K562 (cell line): Measurements from ENCODE around the gene LRRK1. TPM values are rescaled to one million over a fixed set of nuclear protein-coding genes. Genes with fewer than 3 reads are reported as not detected.

ENCODE experiments used
- ATAC-seq: fragments of 200-7000 bp; cut with Tn5 transposase; 3 replicates; pipeline ENCODE4 v1.9.1; 2020; ENCODE audit warnings: moderate library complexity
- BruUV-seq: library from RNA; stranded (reverse); fragments of 400-500 nt; replicated peaks from 2 replicates; lab custom pipeline; 2021; lab: Mats Ljungman, UMichigan
- CTCF ChIA-PET: fragments of 300-600 bp; formaldehyde crosslinking; extraction: SDS; loops from one replicate; lab custom pipeline; 2021; ENCODE audit warnings: low intra/inter-chr PET ratio; lab: Yijun Ruan, JAX
- POLR2A ChIA-PET: fragments of 300-600, 350-650 bp; sonication (Branson Sonifier 250); formaldehyde crosslinking; extraction: SDS; loops from one replicate; lab custom pipeline; 2021; ENCODE audit warnings: antibody characterized with exemption, inconsistent platforms; lab: Yijun Ruan, JAX
- DNase-seq, 4 experiments: peaks; one replicate each; pipeline versions ENCODE4 v3.0.0 to v3.0.0-alpha.2; 2011 to 2018; ENCODE audit warnings: low spot score in 3 of 4, mixed read lengths in 3 of 4; ENCODE audit errors: extremely low read depth in 1 of 4
- FAIRE-seq: peaks from 2 replicates; lab custom pipeline; 2011; peaks lifted over from hg19 to GRCh38; lab: Jason Lieb, UNC
- H2AFZ ChIP-seq: 2 replicates; pipeline ENCODE4 v1.6.0; 2011; ENCODE audit warnings: low read depth, low read length, control low read depth, inconsistent platforms
- H3K27ac ChIP-seq: fragments of 200-600 bp; 3 replicates; pipeline ENCODE4 v1.8.0; 2011; ENCODE audit warnings: low read depth, mild to moderate bottlenecking, control low read depth, inconsistent platforms, low read length, moderate library complexity, mixed read lengths; ENCODE audit errors: extremely low read depth
- H3K27me3 ChIP-seq, 2 experiments: fragments of 300-600 bp in 1 of 2; 2 replicates in 1 of 2; 3 replicates in 1 of 2; pipeline versions ENCODE4 v1.6.0 to v1.8.0; 2011; ENCODE audit warnings: inconsistent platforms in 2 of 2, low read length in 2 of 2, mild to moderate bottlenecking in 1 of 2, mixed read lengths in 1 of 2, moderate library complexity in 1 of 2; ENCODE audit not compliant: control insufficient read depth in 2 of 2, insufficient read depth in 2 of 2
- H3K36me3 ChIP-seq: fragments of 300-600 bp; 3 replicates; pipeline ENCODE4 v1.8.0; 2011; ENCODE audit warnings: mild to moderate bottlenecking, low read length, inconsistent platforms; ENCODE audit not compliant: control insufficient read depth, insufficient read depth
- H3K4me1 ChIP-seq, 2 experiments: fragments of 200-600 bp in 1 of 2; replicated peaks in 1 of 2; 2 replicates in 1 of 2; 3 replicates in 1 of 2; pipeline versions ENCODE4 v1.5.1 to v1.8.0; 2011; ENCODE audit warnings: inconsistent platforms in 2 of 2, low read length in 2 of 2, mild to moderate bottlenecking in 1 of 2, mixed read lengths in 1 of 2, moderate library complexity in 1 of 2; ENCODE audit not compliant: control insufficient read depth in 2 of 2, insufficient read depth in 2 of 2
- H3K4me2 ChIP-seq: 2 replicates; pipeline ENCODE4 v1.6.1; 2011; ENCODE audit warnings: low read length, control low read depth, inconsistent platforms, mixed read lengths; ENCODE audit not compliant: insufficient read depth
- H3K4me3 ChIP-seq: fragments of 200-600 bp; sonication (generic), shearing (Covaris generic); 2 replicates; pipeline ENCODE4 v1.5.1; 2016; ENCODE audit warnings: control low read depth, inconsistent platforms
- H3K79me2 ChIP-seq: fragments of 200-600 bp; 3 replicates; pipeline ENCODE4 v1.8.0; 2011; ENCODE audit warnings: low read length, inconsistent platforms; ENCODE audit not compliant: control insufficient read depth, insufficient read depth
- H3K9ac ChIP-seq, 2 experiments: 2 replicates each; pipeline versions ENCODE4 v1.6.0 to v1.6.1; 2011; ENCODE audit warnings: low read depth in 2 of 2, low read length in 2 of 2, control low read depth in 1 of 2, inconsistent platforms in 1 of 2, mild to moderate bottlenecking in 1 of 2, mixed read lengths in 1 of 2; ENCODE audit not compliant: insufficient read depth in 1 of 2
- H3K9me1 ChIP-seq: one replicate; pipeline ENCODE4 v1.6.0; 2011; ENCODE audit warnings: inconsistent platforms, mild to moderate bottlenecking, low read length, moderate library complexity; ENCODE audit not compliant: control insufficient read depth, insufficient read depth
- H3K9me3 ChIP-seq: replicated peaks from 2 replicates; pipeline ENCODE4 v1.5.1; 2011; ENCODE audit warnings: low read depth, low read length, inconsistent platforms; ENCODE audit not compliant: control insufficient read depth, insufficient read depth
- H4K20me1 ChIP-seq: replicated peaks from 2 replicates; pipeline ENCODE4 v1.6.1; 2011; ENCODE audit warnings: low read length, inconsistent platforms, mixed read lengths; ENCODE audit not compliant: control insufficient read depth, insufficient read depth
- FIP1L1 ChIP-seq: fragments of 200-400 bp; formaldehyde crosslinking; IDR thresholded peaks from 2 replicates; pipeline ENCODE4 v1.6.1; 2018; ENCODE audit warnings: mild to moderate bottlenecking, low read depth, low read length; ENCODE audit not compliant: poor library complexity, severe bottlenecking
- FOXP1 ChIP-seq: sonication (generic); formaldehyde crosslinking; IDR thresholded peaks from 2 replicates; pipeline ENCODE4 v1.8.0; 2022; ENCODE audit warnings: mild to moderate bottlenecking, missing genetic modification reagents
- HBP1 ChIP-seq: fragments of 450-650 bp; formaldehyde crosslinking; IDR thresholded peaks from 2 replicates; pipeline ENCODE4 v1.4.0; 2022; ENCODE audit warnings: missing genetic modification characterization
- SAFB2 ChIP-seq: fragments of 200-400 bp; formaldehyde crosslinking; IDR thresholded peaks from 2 replicates; pipeline ENCODE4 v1.6.1; 2018; ENCODE audit warnings: borderline replicate concordance, low read length, low read depth, moderate library complexity; ENCODE audit not compliant: severe bottlenecking
- TCF15 ChIP-seq: fragments of 250-450 bp; sonication (Bioruptor Pico); IDR thresholded peaks from 2 replicates; pipeline ENCODE4 v1.8.0; 2022; ENCODE audit warnings: moderate library complexity, mild to moderate bottlenecking, inconsistent platforms
- ZNF395 ChIP-seq: fragments of 200-800 bp; sonication (Bioruptor generic); IDR thresholded peaks from 2 replicates; pipeline ENCODE4 v1.6.1; 2017; ENCODE audit warnings: missing genetic modification characterization, missing compliant biosample characterization
- WGBS: fragments of 100-300 bp; shearing (Covaris generic); methylation state at CpG from one replicate; pipeline ENCODE4 v1.1.6; 2016; ENCODE audit warnings: low coverage, mixed read lengths; ENCODE audit not compliant: insufficient coverage; ENCODE audit errors: missing lambda C conversion rate; 5-methylcytosine and 5-hydroxymethylcytosine counted together
- in situ Hi-C: fragments of 300-500 bp; cut with MboI; formaldehyde crosslinking; loops from 4 replicates; pipeline ENCODE4 v1.15.0; 2018; ENCODE audit warnings: inconsistent platforms, mixed read lengths
- intact Hi-C: fragments of 100-400 bp; cut with micrococcal nuclease; formaldehyde crosslinking; loops from 2 replicates; pipeline ENCODE4 v1.14.2; 2022
- polyA plus RNA-seq, 8 experiments: library from polyadenylated mRNA; depleted of rRNA in 4 of 8; stranded (reverse) in 5 of 8; unstranded in 3 of 8; fragments of >200 nt; fragmentation: Nextera tagmentation in 2 of 8; fragmentation: Illumina TruSeq in 1 of 8; extraction: Ambion mirVana in 2 of 8; extraction: Trizol in 1 of 8; gene quantifications; 2 replicates each; pipeline versions ENCODE4 v1.2.1 to v1.2.3, GENCODE V29; 2011 to 2014; ENCODE audit warnings: inconsistent platforms in 1 of 8, missing spikeins in 1 of 8
- total RNA-seq, 7 experiments: library from RNA; depleted of rRNA in 6 of 7; stranded (reverse); fragments of >200 nt in 6 of 7; fragmentation: Illumina TruSeq in 2 of 7; extraction: Trizol in 2 of 7; gene quantifications; 2 replicates each; pipeline versions ENCODE4 v1.2.1 to v1.2.3, GENCODE V29; 2011 to 2021; ENCODE audit warnings: low replicate concordance in 1 of 7
- TF ChIP-seq, protein P1 (sequence below): fragments of 450-650 bp; formaldehyde crosslinking; IDR thresholded peaks from 2 replicates; pipeline ENCODE4 v1.4.0; 2020; ENCODE audit warnings: mild to moderate bottlenecking, mixed read lengths
- TF ChIP-seq, protein P2 (sequence below): sonication (generic); formaldehyde crosslinking; IDR thresholded peaks from 2 replicates; pipeline ENCODE4 v1.8.0; 2023; ENCODE audit warnings: missing genetic modification reagents, mild to moderate bottlenecking, borderline replicate concordance

LRRK1 gene
- total and polyA plus RNA-seq, 9 of the 15 experiments (the other 6 are each of a cell fraction or from before 2014, with no cell fraction given), result 0.01 to 1.5 (median 0.11) TPM

- Histone ChIP-seq H3K4me1 (no peaks in the 10 kb centered on the region; a peak in 1 of 5 replicates), H3K27ac (no peak overlapping the region), H3K36me3 (no peaks in the 10 kb centered on the region), H4K20me1 (0 out of 2 replicates have a peak, but pooled peaks cover 4% of the 10 kb centered on the region), H3K27me3 (peaks cover 17 to 27% of the 10 kb centered on the region in 2 experiments; a peak in 4 of 5 replicates), H3K79me2 (no peaks in the 10 kb centered on the region), H3K9me3 (no peaks in the 10 kb centered on the region), H3K9ac (no peak overlapping the region), H3K4me2 (no peak overlapping the region), H3K4me3 (no peak overlapping the region), H3K9me1 (no peaks in the 10 kb centered on the region), H2AFZ (no peak overlapping the region)
- ATAC-seq (no peak), FAIRE-seq (no peak), DNase-seq (no peak)
- ChIA-PET CTCF (interaction anchor here (0.6 kb wide), 1 partner anchor 197 kb away, joined by 3 read pairs; no protein-coding TSS in a partner anchor), POLR2A (interaction anchor here (1.0 kb wide), 1 partner anchor 10 kb away, joined by 3 read pairs; no protein-coding TSS in a partner anchor)
- intact Hi-C loops, result no loop called here
- no TSS peak for BruUV-seq
- in situ Hi-C loops, result loop anchor here (5.0 kb wide), 1 partner anchor 62 kb away; no protein-coding TSS in a partner anchor
- under 1% methylated on average over 6 of the region's 6 CpGs for WGBS
- TF ChIP-seq SAFB2 (no peak), ZNF395 (CRISPR knock-in tag) (no peak), HBP1 (no peak), FOXP1 (no peak), TCF15 (no peak), FIP1L1 (no peak)
- TF ChIP-seq, protein P1, sequence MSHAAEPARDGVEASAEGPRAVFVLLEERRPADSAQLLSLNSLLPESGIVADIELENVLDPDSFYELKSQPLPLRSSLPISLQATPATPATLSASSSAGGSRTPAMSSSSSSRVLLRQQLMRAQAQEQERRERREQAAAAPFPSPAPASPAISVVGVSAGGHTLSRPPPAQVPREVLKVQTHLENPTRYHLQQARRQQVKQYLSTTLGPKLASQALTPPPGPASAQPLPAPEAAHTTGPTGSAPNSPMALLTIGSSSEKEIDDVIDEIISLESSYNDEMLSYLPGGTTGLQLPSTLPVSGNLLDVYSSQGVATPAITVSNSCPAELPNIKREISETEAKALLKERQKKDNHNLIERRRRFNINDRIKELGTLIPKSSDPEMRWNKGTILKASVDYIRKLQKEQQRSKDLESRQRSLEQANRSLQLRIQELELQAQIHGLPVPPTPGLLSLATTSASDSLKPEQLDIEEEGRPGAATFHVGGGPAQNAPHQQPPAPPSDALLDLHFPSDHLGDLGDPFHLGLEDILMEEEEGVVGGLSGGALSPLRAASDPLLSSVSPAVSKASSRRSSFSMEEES (CRISPR knock-in tag), result no peak
- TF ChIP-seq, protein P2, sequence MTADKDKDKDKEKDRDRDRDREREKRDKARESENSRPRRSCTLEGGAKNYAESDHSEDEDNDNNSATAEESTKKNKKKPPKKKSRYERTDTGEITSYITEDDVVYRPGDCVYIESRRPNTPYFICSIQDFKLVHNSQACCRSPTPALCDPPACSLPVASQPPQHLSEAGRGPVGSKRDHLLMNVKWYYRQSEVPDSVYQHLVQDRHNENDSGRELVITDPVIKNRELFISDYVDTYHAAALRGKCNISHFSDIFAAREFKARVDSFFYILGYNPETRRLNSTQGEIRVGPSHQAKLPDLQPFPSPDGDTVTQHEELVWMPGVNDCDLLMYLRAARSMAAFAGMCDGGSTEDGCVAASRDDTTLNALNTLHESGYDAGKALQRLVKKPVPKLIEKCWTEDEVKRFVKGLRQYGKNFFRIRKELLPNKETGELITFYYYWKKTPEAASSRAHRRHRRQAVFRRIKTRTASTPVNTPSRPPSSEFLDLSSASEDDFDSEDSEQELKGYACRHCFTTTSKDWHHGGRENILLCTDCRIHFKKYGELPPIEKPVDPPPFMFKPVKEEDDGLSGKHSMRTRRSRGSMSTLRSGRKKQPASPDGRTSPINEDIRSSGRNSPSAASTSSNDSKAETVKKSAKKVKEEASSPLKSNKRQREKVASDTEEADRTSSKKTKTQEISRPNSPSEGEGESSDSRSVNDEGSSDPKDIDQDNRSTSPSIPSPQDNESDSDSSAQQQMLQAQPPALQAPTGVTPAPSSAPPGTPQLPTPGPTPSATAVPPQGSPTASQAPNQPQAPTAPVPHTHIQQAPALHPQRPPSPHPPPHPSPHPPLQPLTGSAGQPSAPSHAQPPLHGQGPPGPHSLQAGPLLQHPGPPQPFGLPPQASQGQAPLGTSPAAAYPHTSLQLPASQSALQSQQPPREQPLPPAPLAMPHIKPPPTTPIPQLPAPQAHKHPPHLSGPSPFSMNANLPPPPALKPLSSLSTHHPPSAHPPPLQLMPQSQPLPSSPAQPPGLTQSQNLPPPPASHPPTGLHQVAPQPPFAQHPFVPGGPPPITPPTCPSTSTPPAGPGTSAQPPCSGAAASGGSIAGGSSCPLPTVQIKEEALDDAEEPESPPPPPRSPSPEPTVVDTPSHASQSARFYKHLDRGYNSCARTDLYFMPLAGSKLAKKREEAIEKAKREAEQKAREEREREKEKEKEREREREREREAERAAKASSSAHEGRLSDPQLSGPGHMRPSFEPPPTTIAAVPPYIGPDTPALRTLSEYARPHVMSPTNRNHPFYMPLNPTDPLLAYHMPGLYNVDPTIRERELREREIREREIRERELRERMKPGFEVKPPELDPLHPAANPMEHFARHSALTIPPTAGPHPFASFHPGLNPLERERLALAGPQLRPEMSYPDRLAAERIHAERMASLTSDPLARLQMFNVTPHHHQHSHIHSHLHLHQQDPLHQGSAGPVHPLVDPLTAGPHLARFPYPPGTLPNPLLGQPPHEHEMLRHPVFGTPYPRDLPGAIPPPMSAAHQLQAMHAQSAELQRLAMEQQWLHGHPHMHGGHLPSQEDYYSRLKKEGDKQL (CRISPR knock-in tag), result no peak
Measured at GRCh38 chr15:100944986-100945385, 25.8 kb downstream of the LRRK1 start.
